ENCODE measurements around the gene DLST.
"Not testable (repeated sequence)": the region's sequence is repeated elsewhere in the genome, so short reads cannot be mapped to it uniquely, and the experiment has no call there.

The DLST gene

GRCh38 chr14:74918380-74918779 lies 36.7 kb downstream of the DLST start:
- Histone ChIP-seq H3K4me1 (ENCODE audit: control insufficient read depth, insufficient read depth, low read length) (peaks cover 27% of the 10 kb centered on the region), H3K27ac (ENCODE audit: low read length) (no peak overlapping the region), H3K36me3 (ENCODE audit: control insufficient read depth in 2 of 2, insufficient read depth in 2 of 2, low read length in 2 of 2) (peaks cover 0 to 2% of the 10 kb centered on the region in 2 donors), H3K4me3 (ENCODE audit: low read length in 2 of 2) (no peak overlapping the region), H3K9me3 (ENCODE audit: control insufficient read depth in 2 of 2, low read length in 2 of 2) (no peaks in the 10 kb centered on the region), H3K9ac (ENCODE audit: low read length in 2 of 2) (no peak overlapping the region), H3K27me3 (ENCODE audit: control insufficient read depth in 1 of 2, insufficient read depth in 2 of 2, low read length in 2 of 2) (no peaks in the 10 kb centered on the region)

- Histone ChIP-seq H3K9me3 (ENCODE audit: control insufficient read depth in 2 of 2, low read length in 2 of 2) (no peaks in the 10 kb centered on the region), H3K27ac (ENCODE audit: low read length) (no peak overlapping the region), H3K9ac (ENCODE audit: low read length in 2 of 2) (no peak overlapping the region), H3K27me3 (ENCODE audit: control insufficient read depth in 1 of 2, insufficient read depth in 2 of 2, low read length in 2 of 2) (no peaks in the 10 kb centered on the region), H3K36me3 (ENCODE audit: control insufficient read depth in 2 of 2, insufficient read depth in 2 of 2, low read length in 2 of 2) (peaks cover 0 to 2% of the 10 kb centered on the region in 2 donors), H3K4me1 (ENCODE audit: control insufficient read depth, insufficient read depth, low read length) (peaks cover 27% of the 10 kb centered on the region), H3K4me3 (ENCODE audit: low read length in 2 of 2) (no peak overlapping the region)
Measured at GRCh38 chr14:74919421-74920165, 37.9 kb downstream of the DLST start.

GRCh38 chr14:74920281-74920680 lies 38.6 kb downstream of the DLST start:
- H3K27me3 ChIP-seq (ENCODE audit: control insufficient read depth in 1 of 2, insufficient read depth in 2 of 2, low read length in 2 of 2) = no peaks in the 10 kb centered on the region
- H3K9me3 ChIP-seq (ENCODE audit: control insufficient read depth in 2 of 2, low read length in 2 of 2) = no peaks in the 10 kb centered on the region
- peaks cover 0 to 2% of the 10 kb centered on the region in 2 donors for H3K36me3 ChIP-seq (ENCODE audit: control insufficient read depth in 2 of 2, insufficient read depth in 2 of 2, low read length in 2 of 2)
- peaks cover 27% of the 10 kb centered on the region for H3K4me1 ChIP-seq (ENCODE audit: control insufficient read depth, insufficient read depth, low read length)
- H3K27ac ChIP-seq (ENCODE audit: low read length) = no peak overlapping the region
- no peak overlapping the region for H3K9ac ChIP-seq (ENCODE audit: low read length in 2 of 2)
- no peak overlapping the region for H3K4me3 ChIP-seq (ENCODE audit: low read length in 2 of 2)

DNA sequence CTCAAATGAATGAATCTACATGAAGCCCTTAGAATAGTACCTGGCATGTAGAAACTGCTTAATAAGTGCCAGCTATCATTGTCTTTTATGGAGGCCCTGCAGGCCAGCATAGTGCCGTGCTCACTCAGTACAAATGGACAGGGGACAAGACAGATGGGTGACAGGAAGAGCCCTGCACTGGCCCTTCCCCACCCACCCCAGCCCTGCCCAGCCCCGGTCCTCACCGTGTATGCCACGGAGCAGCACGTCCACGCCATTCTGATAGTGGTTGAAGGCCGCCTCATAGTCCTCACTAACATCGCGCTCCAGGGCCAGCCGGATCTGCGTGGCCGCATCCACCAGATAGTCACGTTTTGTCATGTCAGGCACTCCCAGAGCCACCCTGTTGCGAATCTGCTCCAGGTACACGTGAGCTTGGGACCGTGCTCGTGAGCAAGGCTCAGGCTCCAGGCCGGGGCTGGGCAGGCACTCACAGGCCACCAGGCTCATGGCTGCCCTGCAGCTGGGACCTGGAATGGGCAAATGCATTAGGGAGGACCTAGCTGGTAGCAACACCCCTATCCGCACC lies 39.4 kb downstream of the DLST start:
- H3K4me1 ChIP-seq (ENCODE audit: control insufficient read depth, insufficient read depth, low read length) = peaks cover 27% of the 10 kb centered on the region
- H3K27me3 ChIP-seq (ENCODE audit: control insufficient read depth in 1 of 2, insufficient read depth in 2 of 2, low read length in 2 of 2) = no peaks in the 10 kb centered on the region
- no peak overlapping the region for H3K4me3 ChIP-seq (ENCODE audit: low read length in 2 of 2)
- peaks cover 0 to 2% of the 10 kb centered on the region in 2 donors for H3K36me3 ChIP-seq (ENCODE audit: control insufficient read depth in 2 of 2, insufficient read depth in 2 of 2, low read length in 2 of 2)
- no peak overlapping the region for H3K9ac ChIP-seq (ENCODE audit: low read length in 2 of 2)
- no peaks in the 10 kb centered on the region for H3K9me3 ChIP-seq (ENCODE audit: control insufficient read depth in 2 of 2, low read length in 2 of 2)
- H3K27ac ChIP-seq (ENCODE audit: low read length) = no peak overlapping the region

- H3K9ac ChIP-seq (ENCODE audit: low read length in 2 of 2) = peak overlapping the region; percentile 73 to 82
- H3K27ac ChIP-seq (ENCODE audit: low read length) = peak overlapping the region; percentile 37
- peak overlapping the region; percentile 60 to 82 for H3K4me3 ChIP-seq (ENCODE audit: low read length in 2 of 2)
Measured at GRCh38 chr14:74921987-74922751, 40.5 kb downstream of the DLST start.

GRCh38 chr14:74922752-74923401 lies 41.2 kb downstream of the DLST start, which contains the start of gene RPS6KL1:
TSS of gene RPS6KL1 (minus strand) at chr14:74923260. CDS start at chr14:74921541, 1,719 bp downstream.
- no peaks in the 10 kb centered on the region for H3K9me3 ChIP-seq (ENCODE audit: control insufficient read depth in 2 of 2, low read length in 2 of 2)
- H3K27me3 ChIP-seq (ENCODE audit: control insufficient read depth in 1 of 2, insufficient read depth in 2 of 2, low read length in 2 of 2) = no peaks in the 10 kb centered on the region
- peak within 1 kb of the TSS; percentile 60 to 82 for H3K4me3 ChIP-seq (ENCODE audit: low read length in 2 of 2)
- peak within 1 kb of the TSS; percentile 37 for H3K27ac ChIP-seq (ENCODE audit: low read length)
- H3K9ac ChIP-seq (ENCODE audit: low read length in 2 of 2) = peak within 1 kb of the TSS; percentile 73 to 82
- H3K4me1 ChIP-seq (ENCODE audit: control insufficient read depth, insufficient read depth, low read length) = peaks cover 14% of the 10 kb centered on the region
- no peaks in the 10 kb centered on the region for H3K36me3 ChIP-seq (ENCODE audit: control insufficient read depth in 2 of 2, insufficient read depth in 2 of 2, low read length in 2 of 2)

More at GRCh38 chr14:74921987-74922751, 40.5 kb downstream of the DLST start:
- Histone ChIP-seq H3K9me3 (ENCODE audit: control insufficient read depth in 2 of 2, low read length in 2 of 2) (no peaks in the 10 kb centered on the region), H3K27me3 (ENCODE audit: control insufficient read depth in 1 of 2, insufficient read depth in 2 of 2, low read length in 2 of 2) (no peaks in the 10 kb centered on the region), H3K4me1 (ENCODE audit: control insufficient read depth, insufficient read depth, low read length) (peaks cover 19% of the 10 kb centered on the region), H3K36me3 (ENCODE audit: control insufficient read depth in 2 of 2, insufficient read depth in 2 of 2, low read length in 2 of 2) (no peaks in the 10 kb centered on the region)

DNA sequence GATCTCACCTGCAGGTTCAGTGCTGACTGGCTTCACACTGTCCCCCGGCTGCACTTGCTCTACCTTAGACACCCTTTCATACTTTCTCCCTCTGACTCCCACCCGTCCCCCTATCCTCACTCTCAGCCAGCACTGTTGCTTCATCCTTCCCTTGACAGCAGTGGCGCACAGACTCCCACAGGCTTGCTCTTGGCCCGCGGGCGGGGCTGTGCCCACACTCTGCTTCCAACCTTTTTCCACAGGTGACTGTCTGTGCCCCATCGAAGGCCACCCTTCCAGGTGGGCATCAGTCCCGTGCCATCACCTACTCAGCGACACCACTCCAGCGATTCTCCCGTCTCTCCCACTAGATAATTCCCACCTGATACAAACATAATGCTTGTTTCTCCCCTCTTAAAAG lies 42.3 kb downstream of the DLST start:
- H3K9ac ChIP-seq (ENCODE audit: low read length in 2 of 2) = no peak overlapping the region
- no peak overlapping the region for H3K27ac ChIP-seq (ENCODE audit: low read length)
- H3K4me3 ChIP-seq (ENCODE audit: low read length in 2 of 2) = no peak overlapping the region
- no peaks in the 10 kb centered on the region for H3K36me3 ChIP-seq (ENCODE audit: control insufficient read depth in 2 of 2, insufficient read depth in 2 of 2, low read length in 2 of 2)
- H3K27me3 ChIP-seq (ENCODE audit: control insufficient read depth in 1 of 2, insufficient read depth in 2 of 2, low read length in 2 of 2) = no peaks in the 10 kb centered on the region
- H3K9me3 ChIP-seq (ENCODE audit: control insufficient read depth in 2 of 2, low read length in 2 of 2) = no peaks in the 10 kb centered on the region
- H3K4me1 ChIP-seq (ENCODE audit: control insufficient read depth, insufficient read depth, low read length) = peaks cover 9% of the 10 kb centered on the region

DNA sequence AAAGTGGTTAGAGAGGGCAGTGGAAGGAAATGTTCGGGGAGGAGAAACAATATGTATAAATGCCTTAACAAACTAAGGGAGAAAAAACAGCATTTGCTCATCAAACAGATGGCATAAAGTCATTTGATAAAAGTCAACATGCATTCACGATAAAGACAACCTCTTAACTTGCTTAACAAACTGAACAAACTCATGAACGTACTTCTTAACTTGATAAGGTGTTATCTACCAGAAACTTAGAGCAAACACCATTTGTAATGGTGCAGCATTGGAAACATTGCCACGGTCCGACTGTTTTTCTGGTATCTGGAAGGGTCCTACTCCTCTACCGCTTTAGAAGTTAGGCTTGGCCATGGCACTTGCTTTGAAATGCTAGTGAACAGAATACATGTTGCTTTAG lies 45.5 kb downstream of the DLST start:
- Histone ChIP-seq H3K4me1 (ENCODE audit: control insufficient read depth, insufficient read depth, low read length) (peaks cover 7% of the 10 kb centered on the region), H3K9me3 (ENCODE audit: control insufficient read depth in 2 of 2, low read length in 2 of 2) (no peaks in the 10 kb centered on the region), H3K9ac (ENCODE audit: low read length in 2 of 2) (no peak overlapping the region), H3K27me3 (ENCODE audit: control insufficient read depth in 1 of 2, insufficient read depth in 2 of 2, low read length in 2 of 2) (no peaks in the 10 kb centered on the region), H3K36me3 (ENCODE audit: control insufficient read depth in 2 of 2, insufficient read depth in 2 of 2, low read length in 2 of 2) (no peaks in the 10 kb centered on the region), H3K27ac (ENCODE audit: low read length) (no peak overlapping the region), H3K4me3 (ENCODE audit: low read length in 2 of 2) (no peak overlapping the region)

- no peak overlapping the region for H3K4me3 ChIP-seq (ENCODE audit: low read length in 2 of 2)
- H3K27me3 ChIP-seq (ENCODE audit: control insufficient read depth in 1 of 2, insufficient read depth in 2 of 2, low read length in 2 of 2) = no peaks in the 10 kb centered on the region
- no peak overlapping the region for H3K27ac ChIP-seq (ENCODE audit: low read length)
- no peak overlapping the region for H3K9ac ChIP-seq (ENCODE audit: low read length in 2 of 2)
- peaks cover 4% of the 10 kb centered on the region for H3K4me1 ChIP-seq (ENCODE audit: control insufficient read depth, insufficient read depth, low read length)
- H3K36me3 ChIP-seq (ENCODE audit: control insufficient read depth in 2 of 2, insufficient read depth in 2 of 2, low read length in 2 of 2) = no peaks in the 10 kb centered on the region
- H3K9me3 ChIP-seq (ENCODE audit: control insufficient read depth in 2 of 2, low read length in 2 of 2) = no peaks in the 10 kb centered on the region
Measured at GRCh38 chr14:74929242-74929641, 47.5 kb downstream of the DLST start.

GRCh38 chr14:74931744-74932143 lies 50.0 kb downstream of the DLST start:
- not testable (repeated sequence) for H3K27me3 ChIP-seq (ENCODE audit: control insufficient read depth in 1 of 2, insufficient read depth in 2 of 2, low read length in 2 of 2); H3K9ac ChIP-seq (ENCODE audit: low read length in 2 of 2); H3K27ac ChIP-seq (ENCODE audit: low read length); H3K4me3 ChIP-seq (ENCODE audit: low read length in 2 of 2); H3K36me3 ChIP-seq (ENCODE audit: control insufficient read depth in 2 of 2, insufficient read depth in 2 of 2, low read length in 2 of 2); H3K9me3 ChIP-seq (ENCODE audit: control insufficient read depth in 2 of 2, low read length in 2 of 2)
- H3K4me1 ChIP-seq (ENCODE audit: control insufficient read depth, insufficient read depth, low read length) = peaks cover 14% of the 10 kb centered on the region

Data from stomach smooth muscle (tissue), 2 donors.